SU-DHL-6 (cell line): ENCODE results near the gene TBC1D5.

Experiments
- H2AFZ ChIP-seq: fragments of 200-600 bp; sonication (generic); 2 replicates; pipeline ENCODE4 v1.6.1; 2014; ENCODE audit warnings: low read depth, mild to moderate bottlenecking, moderate library complexity, mixed read lengths, antibody characterized with exemption, low read length; ENCODE audit not compliant: severe bottlenecking
- H3F3A ChIP-seq: fragments of 200-600 bp; shearing (Covaris generic); 2 replicates; pipeline ENCODE4 v1.6.0; 2016; ENCODE audit warnings: antibody characterized with exemption, mild to moderate bottlenecking; ENCODE audit not compliant: insufficient read depth
- H3K27ac ChIP-seq: fragments of 200-600 bp; sonication (generic); 2 replicates; pipeline ENCODE4 v1.5.1; 2016; ENCODE audit warnings: low read depth, mild to moderate bottlenecking, low read length, moderate library complexity, mixed read lengths
- H3K27me3 ChIP-seq: fragments of 200-600 bp; sonication (generic), shearing (Covaris generic); 2 replicates; pipeline ENCODE4 v1.6.0; 2014; ENCODE audit warnings: mild to moderate bottlenecking, low read length
- H3K36me3 ChIP-seq: fragments of 200-600 bp; sonication (generic); 2 replicates; pipeline ENCODE4 v1.6.1; 2014; ENCODE audit warnings: mild to moderate bottlenecking, low read length, mixed read lengths
- H3K4me2 ChIP-seq: fragments of 300-600, 200-600 bp; shearing (Covaris generic), sonication (generic); 2 replicates; pipeline ENCODE4 v1.6.0; 2014; ENCODE audit warnings: low read length, low read depth, mild to moderate bottlenecking; ENCODE audit not compliant: poor library complexity, severe bottlenecking
- H3K4me3 ChIP-seq: fragments of 200-600 bp; sonication (generic); 2 replicates; pipeline ENCODE4 v1.5.1; 2014; ENCODE audit warnings: antibody characterized with exemption, low read length, mild to moderate bottlenecking, mixed read lengths; ENCODE audit not compliant: insufficient read depth, poor library complexity, severe bottlenecking
- H3K79me2 ChIP-seq: fragments of 200-600 bp; sonication (generic); 2 replicates; pipeline ENCODE4 v1.6.1; 2014; ENCODE audit warnings: mild to moderate bottlenecking, low read length, moderate library complexity; ENCODE audit not compliant: insufficient read depth
- H3K9ac ChIP-seq: fragments of 200-600 bp; sonication (generic); 2 replicates; pipeline ENCODE4 v1.7.0; 2014; ENCODE audit warnings: mild to moderate bottlenecking, low read length
- H3K9me2 ChIP-seq: fragments of 200-600 bp; sonication (generic); replicated peaks from 2 replicates; pipeline ENCODE4 v1.6.1; 2014; ENCODE audit warnings: low read length; ENCODE audit not compliant: insufficient read depth
- H3K9me3 ChIP-seq: fragments of 200-600 bp; sonication (generic); 2 replicates; pipeline ENCODE4 v1.6.1; 2014; ENCODE audit warnings: low read length, mixed read lengths; ENCODE audit not compliant: insufficient read depth
- H4K20me1 ChIP-seq: fragments of 200-600 bp; sonication (generic); 2 replicates; pipeline ENCODE4 v1.6.1; 2014; ENCODE audit warnings: low read depth, mild to moderate bottlenecking, antibody characterized with exemption, low read length, moderate library complexity, mixed read lengths
- CTCF ChIP-seq: fragments of 200-600 bp; sonication (generic); IDR thresholded peaks from one replicate; pipeline ENCODE4 v1.5.1; 2017; ENCODE audit warnings: antibody characterized with exemption, mild to moderate bottlenecking, low read length, moderate library complexity; ENCODE audit not compliant: insufficient read depth, poor library complexity, severe bottlenecking
- EZH2phosphoT487 ChIP-seq: fragments of 200-600 bp; sonication (generic), shearing (Covaris generic); conservative IDR thresholded peaks from 2 replicates; pipeline ENCODE4 v1.6.1; 2018; ENCODE audit warnings: mild to moderate bottlenecking, antibody characterized with exemption, low read length, moderate library complexity, mixed read lengths

Gene TBC1D5

GRCh38 chr3:17231537-17232261 lies 510.7 kb downstream of the TBC1D5 start:
- no peaks in the 10 kb centered on the region for H3F3A ChIP-seq
- no peak overlapping the region for H3K4me2 ChIP-seq
- H3K9ac ChIP-seq: no peak overlapping the region
- no peaks in the 10 kb centered on the region for H3K79me2 ChIP-seq
- H4K20me1 ChIP-seq: no peaks in the 10 kb centered on the region
- H2AFZ ChIP-seq: no peak overlapping the region
- no peak overlapping the region for H3K27ac ChIP-seq
- no peaks in the 10 kb centered on the region for H3K27me3 ChIP-seq
- no peaks in the 10 kb centered on the region for H3K9me3 ChIP-seq
- H3K4me3 ChIP-seq: no peak overlapping the region
- no peaks in the 10 kb centered on the region for H3K9me2 ChIP-seq
- TF ChIP-seq EZH2phosphoT487: no peak
- H3K36me3 ChIP-seq: no peaks in the 10 kb centered on the region

DNA sequence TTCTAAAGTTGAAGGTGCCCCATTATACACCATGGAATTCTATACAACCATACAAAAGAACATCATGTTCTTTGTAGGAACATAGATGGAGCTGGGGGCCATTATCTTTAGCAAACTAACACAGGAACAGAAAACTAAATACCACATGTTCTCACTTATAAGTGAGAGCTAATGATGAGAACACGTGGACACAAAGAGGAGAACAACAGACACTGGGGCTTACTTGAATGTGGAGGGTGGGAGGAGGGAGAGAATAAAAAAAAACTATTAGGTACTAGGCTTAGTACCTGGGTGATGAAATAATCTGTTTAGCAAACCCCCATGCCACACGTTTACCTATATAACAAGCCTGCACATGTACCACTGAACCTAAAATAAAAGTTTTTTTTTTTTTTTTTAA lies 515.0 kb downstream of the TBC1D5 start:
- no peaks in the 10 kb centered on the region for H3F3A ChIP-seq
- no peaks in the 10 kb centered on the region for H3K36me3 ChIP-seq
- no peak for TF ChIP-seq EZH2phosphoT487
- TF ChIP-seq CTCF: no peak
- H3K4me2 ChIP-seq: no peak overlapping the region
- no peaks in the 10 kb centered on the region for H3K27me3 ChIP-seq
- H2AFZ ChIP-seq: no peak overlapping the region
- no peaks in the 10 kb centered on the region for H4K20me1 ChIP-seq
- no peaks in the 10 kb centered on the region for H3K9me2 ChIP-seq
- H3K9me3 ChIP-seq: no peaks in the 10 kb centered on the region
- no peak overlapping the region for H3K9ac ChIP-seq
- no peaks in the 10 kb centered on the region for H3K79me2 ChIP-seq
- H3K4me3 ChIP-seq: no peak overlapping the region
- no peak overlapping the region for H3K27ac ChIP-seq

GRCh38 chr3:17221529-17221928 lies 520.9 kb downstream of the TBC1D5 start:
- H3F3A ChIP-seq: no peaks in the 10 kb centered on the region
- H2AFZ ChIP-seq: no peak overlapping the region
- no peak overlapping the region for H3K9ac ChIP-seq
- H3K27me3 ChIP-seq: no peaks in the 10 kb centered on the region
- no peak overlapping the region for H3K4me3 ChIP-seq
- H3K9me2 ChIP-seq: no peaks in the 10 kb centered on the region
- no peaks in the 10 kb centered on the region for H3K79me2 ChIP-seq
- H4K20me1 ChIP-seq: no peaks in the 10 kb centered on the region
- no peak overlapping the region for H3K27ac ChIP-seq
- no peaks in the 10 kb centered on the region for H3K9me3 ChIP-seq
- no peak for TF ChIP-seq CTCF
- no peak for TF ChIP-seq EZH2phosphoT487
- 0 out of 2 replicates have a peak, but pooled peaks cover 3% of the 10 kb centered on the region for H3K36me3 ChIP-seq
- no peak overlapping the region for H3K4me2 ChIP-seq

GRCh38 chr3:17219593-17219992 lies 522.8 kb downstream of the TBC1D5 start:
- Histone ChIP-seq H3K36me3 (0 out of 2 replicates have a peak, but pooled peaks cover 3% of the 10 kb centered on the region), H4K20me1 (no peaks in the 10 kb centered on the region), H2AFZ (no peak overlapping the region), H3K79me2 (no peaks in the 10 kb centered on the region), H3K9me3 (no peaks in the 10 kb centered on the region), H3K4me2 (no peak overlapping the region), H3F3A (no peaks in the 10 kb centered on the region), H3K9ac (no peak overlapping the region), H3K27me3 (no peaks in the 10 kb centered on the region), H3K9me2 (no peaks in the 10 kb centered on the region), H3K27ac (no peak overlapping the region), H3K4me3 (no peak overlapping the region)
- no peak for TF ChIP-seq CTCF
- TF ChIP-seq EZH2phosphoT487: no peak
